K562 (cell line): ENCODE results near the gene TCL1B. TPM values are rescaled to one million over a fixed set of nuclear protein-coding genes. Genes with fewer than 3 reads are reported as not detected.

Experiments used
- ATAC-seq: fragments of 200-7000 bp; cut with Tn5 transposase; 3 replicates; pipeline ENCODE4 v1.9.1; 2020; ENCODE audit warnings: moderate library complexity
- BruUV-seq: library from RNA; stranded (reverse); fragments of 400-500 nt; replicated peaks from 2 replicates; lab custom pipeline; 2021; lab: Mats Ljungman, UMichigan
- CTCF ChIA-PET: fragments of 300-600 bp; formaldehyde crosslinking; extraction: SDS; loops from one replicate; lab custom pipeline; 2021; ENCODE audit warnings: low intra/inter-chr PET ratio; lab: Yijun Ruan, JAX
- POLR2A ChIA-PET: fragments of 300-600, 350-650 bp; sonication (Branson Sonifier 250); formaldehyde crosslinking; extraction: SDS; loops from one replicate; lab custom pipeline; 2021; ENCODE audit warnings: antibody characterized with exemption, inconsistent platforms; lab: Yijun Ruan, JAX
- DNase-seq, 4 experiments: peaks; one replicate each; pipeline versions ENCODE4 v3.0.0 to v3.0.0-alpha.2; 2011 to 2018; ENCODE audit warnings: low spot score in 3 of 4, mixed read lengths in 3 of 4; ENCODE audit errors: extremely low read depth in 1 of 4
- FAIRE-seq: peaks from 2 replicates; lab custom pipeline; 2011; peaks lifted over from hg19 to GRCh38; lab: Jason Lieb, UNC
- H2AFZ ChIP-seq: 2 replicates; pipeline ENCODE4 v1.6.0; 2011; ENCODE audit warnings: low read depth, low read length, control low read depth, inconsistent platforms
- H3K27ac ChIP-seq: fragments of 200-600 bp; 3 replicates; pipeline ENCODE4 v1.8.0; 2011; ENCODE audit warnings: low read depth, mild to moderate bottlenecking, control low read depth, inconsistent platforms, low read length, moderate library complexity, mixed read lengths; ENCODE audit errors: extremely low read depth
- H3K27me3 ChIP-seq, 2 experiments: fragments of 300-600 bp in 1 of 2; 2 replicates in 1 of 2; 3 replicates in 1 of 2; pipeline versions ENCODE4 v1.6.0 to v1.8.0; 2011; ENCODE audit warnings: inconsistent platforms in 2 of 2, low read length in 2 of 2, mild to moderate bottlenecking in 1 of 2, mixed read lengths in 1 of 2, moderate library complexity in 1 of 2; ENCODE audit not compliant: control insufficient read depth in 2 of 2, insufficient read depth in 2 of 2
- H3K36me3 ChIP-seq: fragments of 300-600 bp; 3 replicates; pipeline ENCODE4 v1.8.0; 2011; ENCODE audit warnings: mild to moderate bottlenecking, low read length, inconsistent platforms; ENCODE audit not compliant: control insufficient read depth, insufficient read depth
- H3K4me1 ChIP-seq, 2 experiments: fragments of 200-600 bp in 1 of 2; replicated peaks in 1 of 2; 2 replicates in 1 of 2; 3 replicates in 1 of 2; pipeline versions ENCODE4 v1.5.1 to v1.8.0; 2011; ENCODE audit warnings: inconsistent platforms in 2 of 2, low read length in 2 of 2, mild to moderate bottlenecking in 1 of 2, mixed read lengths in 1 of 2, moderate library complexity in 1 of 2; ENCODE audit not compliant: control insufficient read depth in 2 of 2, insufficient read depth in 2 of 2
- H3K4me2 ChIP-seq: 2 replicates; pipeline ENCODE4 v1.6.1; 2011; ENCODE audit warnings: low read length, control low read depth, inconsistent platforms, mixed read lengths; ENCODE audit not compliant: insufficient read depth
- H3K4me3 ChIP-seq: fragments of 200-600 bp; sonication (generic), shearing (Covaris generic); 2 replicates; pipeline ENCODE4 v1.5.1; 2016; ENCODE audit warnings: control low read depth, inconsistent platforms
- H3K79me2 ChIP-seq: fragments of 200-600 bp; 3 replicates; pipeline ENCODE4 v1.8.0; 2011; ENCODE audit warnings: low read length, inconsistent platforms; ENCODE audit not compliant: control insufficient read depth, insufficient read depth
- H3K9ac ChIP-seq, 2 experiments: 2 replicates each; pipeline versions ENCODE4 v1.6.0 to v1.6.1; 2011; ENCODE audit warnings: low read depth in 2 of 2, low read length in 2 of 2, control low read depth in 1 of 2, inconsistent platforms in 1 of 2, mild to moderate bottlenecking in 1 of 2, mixed read lengths in 1 of 2; ENCODE audit not compliant: insufficient read depth in 1 of 2
- H3K9me1 ChIP-seq: one replicate; pipeline ENCODE4 v1.6.0; 2011; ENCODE audit warnings: inconsistent platforms, mild to moderate bottlenecking, low read length, moderate library complexity; ENCODE audit not compliant: control insufficient read depth, insufficient read depth
- H3K9me3 ChIP-seq: replicated peaks from 2 replicates; pipeline ENCODE4 v1.5.1; 2011; ENCODE audit warnings: low read depth, low read length, inconsistent platforms; ENCODE audit not compliant: control insufficient read depth, insufficient read depth
- H4K20me1 ChIP-seq: replicated peaks from 2 replicates; pipeline ENCODE4 v1.6.1; 2011; ENCODE audit warnings: low read length, inconsistent platforms, mixed read lengths; ENCODE audit not compliant: control insufficient read depth, insufficient read depth
- BRCA1 ChIP-seq, 2 experiments: fragments of 450-650 bp in 1 of 2; sonication (generic) in 1 of 2; formaldehyde crosslinking in 1 of 2; IDR thresholded peaks; 2 replicates each; pipeline versions ENCODE4 v1.5.0 to v1.6.1; 2017 to 2020; ENCODE audit warnings: mild to moderate bottlenecking in 1 of 2, missing genetic modification reagents in 1 of 2
- ERF ChIP-seq: fragments of 450-650 bp; formaldehyde crosslinking; IDR thresholded peaks from 2 replicates; pipeline ENCODE4 v1.4.0; 2020; ENCODE audit warnings: mild to moderate bottlenecking, mixed read lengths
- KAT7 ChIP-seq: sonication (generic); formaldehyde crosslinking; IDR thresholded peaks from 2 replicates; pipeline ENCODE4 v1.8.0; 2022; ENCODE audit warnings: missing genetic modification reagents, mild to moderate bottlenecking, borderline replicate concordance
- LCOR ChIP-seq: sonication (generic); formaldehyde crosslinking; IDR thresholded peaks from 2 replicates; pipeline ENCODE4 v1.8.0; 2022; ENCODE audit warnings: mild to moderate bottlenecking, missing genetic modification reagents
- NCOA6 ChIP-seq: fragments of 450-650 bp; IDR thresholded peaks from 2 replicates; pipeline ENCODE4 v1.6.1; 2017; ENCODE audit warnings: mild to moderate bottlenecking
- NFE2 ChIP-seq: IDR thresholded peaks from 2 replicates; pipeline ENCODE4 v1.6.1; 2014; ENCODE audit warnings: antibody characterized with exemption, low read depth
- NFE2L1 ChIP-seq: fragments of 450-650 bp; IDR thresholded peaks from 2 replicates; pipeline ENCODE4 v1.6.1; 2016; ENCODE audit warnings: missing genetic modification characterization, low read depth, mild to moderate bottlenecking, missing compliant biosample characterization, moderate library complexity, borderline replicate concordance
- POLR2AphosphoS5 ChIP-seq: IDR thresholded peaks from 2 replicates; pipeline ENCODE4 v1.6.1; 2011; ENCODE audit warnings: mild to moderate bottlenecking, low read depth, low read length, moderate library complexity; ENCODE audit not compliant: control insufficient read depth, insufficient read depth
- PRDM10 ChIP-seq: fragments of 450-650 bp; IDR thresholded peaks from 2 replicates; pipeline ENCODE4 v1.6.1; 2018; ENCODE audit not compliant: partially characterized antibody
- PTRF ChIP-seq: fragments of 450-650 bp; IDR thresholded peaks from 2 replicates; pipeline ENCODE4 v1.6.1; 2016; ENCODE audit warnings: mild to moderate bottlenecking, missing genetic modification characterization, missing compliant biosample characterization
- PTTG1 ChIP-seq: fragments of 450-650 bp; IDR thresholded peaks from 2 replicates; pipeline ENCODE4 v1.6.1; 2016; ENCODE audit warnings: low read depth, mild to moderate bottlenecking, missing genetic modification characterization, missing compliant biosample characterization
- SMARCC2 ChIP-seq: fragments of 450-650 bp; IDR thresholded peaks from 2 replicates; pipeline ENCODE4 v1.6.1; 2017; ENCODE audit warnings: antibody characterized with exemption, moderate library complexity, mild to moderate bottlenecking, low read depth
- SOX6 ChIP-seq: fragments of 450-650 bp; IDR thresholded peaks from 2 replicates; pipeline ENCODE4 v1.6.1; 2014; ENCODE audit warnings: mild to moderate bottlenecking
- USF2 ChIP-seq: sonication (generic); formaldehyde crosslinking; IDR thresholded peaks from 2 replicates; pipeline ENCODE4 v1.5.0; 2020; ENCODE audit warnings: missing genetic modification reagents
- YY1 ChIP-seq, 3 experiments: IDR thresholded peaks; 2 replicates each; pipeline ENCODE4 v1.6.1; 2011; ENCODE audit warnings: low read length in 2 of 3, mild to moderate bottlenecking in 2 of 3, moderate library complexity in 2 of 3, borderline replicate concordance in 1 of 3, control low read depth in 1 of 3, low read depth in 1 of 3; ENCODE audit not compliant: insufficient read depth in 3 of 3, insufficient replicate concordance in 2 of 3, control insufficient read depth in 1 of 3, insufficient read length in 1 of 3; ENCODE audit errors: extremely low read depth in 1 of 3
- ZKSCAN1 ChIP-seq: fragments of 150-350 bp; IDR thresholded peaks from 2 replicates; pipeline ENCODE4 v1.6.1; 2016; ENCODE audit warnings: low read depth, low read length
- WGBS: fragments of 100-300 bp; shearing (Covaris generic); methylation state at CpG from one replicate; pipeline ENCODE4 v1.1.6; 2016; ENCODE audit warnings: low coverage, mixed read lengths; ENCODE audit not compliant: insufficient coverage; ENCODE audit errors: missing lambda C conversion rate; 5-methylcytosine and 5-hydroxymethylcytosine counted together
- in situ Hi-C: fragments of 300-500 bp; cut with MboI; formaldehyde crosslinking; loops from 4 replicates; pipeline ENCODE4 v1.15.0; 2018; ENCODE audit warnings: inconsistent platforms, mixed read lengths
- intact Hi-C: fragments of 100-400 bp; cut with micrococcal nuclease; formaldehyde crosslinking; loops from 2 replicates; pipeline ENCODE4 v1.14.2; 2022
- polyA plus RNA-seq, 8 experiments: library from polyadenylated mRNA; depleted of rRNA in 4 of 8; stranded (reverse) in 5 of 8; unstranded in 3 of 8; fragments of >200 nt; fragmentation: Nextera tagmentation in 2 of 8; fragmentation: Illumina TruSeq in 1 of 8; extraction: Ambion mirVana in 2 of 8; extraction: Trizol in 1 of 8; gene quantifications; 2 replicates each; pipeline versions ENCODE4 v1.2.1 to v1.2.3, GENCODE V29; 2011 to 2014; ENCODE audit warnings: inconsistent platforms in 1 of 8, missing spikeins in 1 of 8
- total RNA-seq, 7 experiments: library from RNA; depleted of rRNA in 6 of 7; stranded (reverse); fragments of >200 nt in 6 of 7; fragmentation: Illumina TruSeq in 2 of 7; extraction: Trizol in 2 of 7; gene quantifications; 2 replicates each; pipeline versions ENCODE4 v1.2.1 to v1.2.3, GENCODE V29; 2011 to 2021; ENCODE audit warnings: low replicate concordance in 1 of 7

The TCL1B gene
- total and polyA plus RNA-seq, 9 of the 15 experiments (the other 6 are each of a cell fraction or from before 2014, with no cell fraction given): not detected

GRCh38 chr14:95655461-95655860 is 30.8 kb upstream of the TCL1B start (continued):
- TF ChIP-seq PRDM10: no peak

- Histone ChIP-seq H3K9me1 (no peaks in the 10 kb centered on the region), H3K4me3 (no peak overlapping the region), H3K27me3 (peaks cover 0 to 5% of the 10 kb centered on the region in 2 experiments; a peak in 2 of 5 replicates), H3K36me3 (no peaks in the 10 kb centered on the region), H3K9me3 (no peaks in the 10 kb centered on the region), H3K9ac (no peak overlapping the region), H4K20me1 (no peaks in the 10 kb centered on the region; the same call in 1 of the 2 replicates), H3K79me2 (no peaks in the 10 kb centered on the region), H3K4me2 (no peak overlapping the region)
- FAIRE-seq (no peak), ATAC-seq (no peak), DNase-seq (no peak)
- POLR2A ChIA-PET: no interaction called here
- intact Hi-C loops: no loop called here
- in situ Hi-C loops: no loop called here
- WGBS: 0% methylated on average over 5 of the region's 5 CpGs
- no peak for TF ChIP-seq USF2 (CRISPR knock-in tag)
- no peak for TF ChIP-seq POLR2AphosphoS5
- no peak for TF ChIP-seq PTTG1
- no peak for TF ChIP-seq PTRF (tag)
- no peak for TF ChIP-seq KAT7 (CRISPR knock-in tag)
- TF ChIP-seq ERF (CRISPR knock-in tag): no peak
- no peak for TF ChIP-seq NCOA6
- no peak for TF ChIP-seq LCOR (CRISPR knock-in tag)
- TF ChIP-seq YY1 (IDR thresholded peaks at IDR 0.05; ENCODE audit: borderline replicate concordance in 1 of 3, control insufficient read depth in 1 of 3, extremely low read depth in 1 of 3, insufficient read depth in 3 of 3, insufficient read length in 1 of 3, insufficient replicate concordance in 2 of 3, low read depth in 1 of 3, low read length in 2 of 3): no peak
- no peak for TF ChIP-seq ZKSCAN1
- no peak for TF ChIP-seq NFE2
- no peak for TF ChIP-seq BRCA1 (IDR thresholded peaks at IDR 0.05)
- TF ChIP-seq BRCA1 (CRISPR knock-in tag; IDR thresholded peaks at IDR 0.05): no peak
- TF ChIP-seq NFE2L1 (tag): no peak
- no peak for TF ChIP-seq SMARCC2
- no peak for TF ChIP-seq SOX6
- TF ChIP-seq, all 486 proteins: peak for 0
- CTCF ChIA-PET: no interaction called here
- no peak overlapping the region for H3K27ac ChIP-seq
- no peak overlapping the region for H2AFZ ChIP-seq
- H3K4me1 ChIP-seq: no peaks in the 10 kb centered on the region
- BruUV-seq: no TSS peak
Observed at GRCh38 chr14:95656634-95657033, 29.6 kb upstream of the TCL1B start.
